ENCODE measurements around the gene PPM1J. TPM values are rescaled to one million over a fixed set of nuclear protein-coding genes. Genes with fewer than 3 reads are reported as not detected.

PPM1J gene
- total RNA-seq, 1 donor from 2014 or later, result 1.6 TPM

GRCh38 chr1:112720800-112721199 is 5.7 kb upstream of the PPM1J start:
- Mint-ChIP-seq H3K9me3 (ENCODE audit: unreplicated experiment) (no peaks in the 10 kb centered on the region), H3K4me1 (ENCODE audit: unreplicated experiment) (peaks cover 7% of the 10 kb centered on the region), H3K4me3 (ENCODE audit: unreplicated experiment) (no peak overlapping the region), H3K27me3 (ENCODE audit: unreplicated experiment) (peaks cover 8% of the 10 kb centered on the region), H3K27ac (ENCODE audit: unreplicated experiment) (no peak overlapping the region), H3K36me3 (ENCODE audit: low read depth, unreplicated experiment) (peaks cover 3% of the 10 kb centered on the region)
- DNase-seq (ENCODE audit: low spot score), result no peak
- no peak for TF ChIP-seq CTCF (IDR thresholded peaks at IDR 0.05; ENCODE audit: unreplicated experiment)

- no peak overlapping the region for H3K4me3 Mint-ChIP-seq (ENCODE audit: unreplicated experiment)
- TF ChIP-seq CTCF (IDR thresholded peaks at IDR 0.05; ENCODE audit: unreplicated experiment), result no peak
- peaks cover 7% of the 10 kb centered on the region for H3K4me1 Mint-ChIP-seq (ENCODE audit: unreplicated experiment)
- H3K27ac Mint-ChIP-seq (ENCODE audit: unreplicated experiment), result no peak overlapping the region
- H3K36me3 Mint-ChIP-seq (ENCODE audit: low read depth, unreplicated experiment), result peaks cover 3% of the 10 kb centered on the region
- H3K27me3 Mint-ChIP-seq (ENCODE audit: unreplicated experiment), result peaks cover 7% of the 10 kb centered on the region
- no peak for DNase-seq (ENCODE audit: low spot score)
- no peaks in the 10 kb centered on the region for H3K9me3 Mint-ChIP-seq (ENCODE audit: unreplicated experiment)
These were observed 4.6 kb upstream of the PPM1J start for GRCh38 chr1:112719706-112720105.

GRCh38 chr1:112718691-112719418 is 3.7 kb upstream of the PPM1J start:
- peaks cover 9% of the 10 kb centered on the region for H3K4me1 Mint-ChIP-seq (ENCODE audit: unreplicated experiment)
- H3K4me3 Mint-ChIP-seq (ENCODE audit: unreplicated experiment), result no peak overlapping the region
- peaks cover 8% of the 10 kb centered on the region for H3K27me3 Mint-ChIP-seq (ENCODE audit: unreplicated experiment)
- TF ChIP-seq CTCF (IDR thresholded peaks at IDR 0.05; ENCODE audit: unreplicated experiment), result peak; percentile 88
- H3K27ac Mint-ChIP-seq (ENCODE audit: unreplicated experiment), result no peak overlapping the region
- H3K36me3 Mint-ChIP-seq (ENCODE audit: low read depth, unreplicated experiment), result peaks cover 5% of the 10 kb centered on the region
- no peaks in the 10 kb centered on the region for H3K9me3 Mint-ChIP-seq (ENCODE audit: unreplicated experiment)
- DNase-seq (ENCODE audit: low spot score), result peak; percentile 88

- Mint-ChIP-seq H3K4me1 (ENCODE audit: unreplicated experiment) (peaks cover 4% of the 10 kb centered on the region), H3K9me3 (ENCODE audit: unreplicated experiment) (no peaks in the 10 kb centered on the region), H3K27ac (ENCODE audit: unreplicated experiment) (no peak overlapping the region), H3K36me3 (ENCODE audit: low read depth, unreplicated experiment) (peaks cover 7% of the 10 kb centered on the region), H3K4me3 (ENCODE audit: unreplicated experiment) (peak overlapping the region; percentile 11), H3K27me3 (ENCODE audit: unreplicated experiment) (peaks cover 16% of the 10 kb centered on the region)
- TF ChIP-seq CTCF (IDR thresholded peaks at IDR 0.05; ENCODE audit: unreplicated experiment), result no peak
- no peak for DNase-seq (ENCODE audit: low spot score)
These were observed 2.2 kb upstream of the PPM1J start for GRCh38 chr1:112717263-112717873.

GRCh38 chr1:112716133-112716720 is 1.1 kb upstream of the PPM1J start:
- Mint-ChIP-seq H3K36me3 (ENCODE audit: low read depth, unreplicated experiment) (peaks cover 7% of the 10 kb centered on the region), H3K27ac (ENCODE audit: unreplicated experiment) (no peak overlapping the region), H3K27me3 (ENCODE audit: unreplicated experiment) (peaks cover 15% of the 10 kb centered on the region), H3K4me3 (ENCODE audit: unreplicated experiment) (peak overlapping the region; percentile 89), H3K4me1 (ENCODE audit: unreplicated experiment) (peaks cover 10% of the 10 kb centered on the region), H3K9me3 (ENCODE audit: unreplicated experiment) (no peaks in the 10 kb centered on the region)
- DNase-seq (ENCODE audit: low spot score), result peak; percentile 92
- peak; percentile 94 for TF ChIP-seq CTCF (IDR thresholded peaks at IDR 0.05; ENCODE audit: unreplicated experiment)

All from endothelial cell (in vitro differentiated cells).